ENCODE data around the gene SDHAF3. TPM values are rescaled to one million over a fixed set of nuclear protein-coding genes. Genes with fewer than 3 reads are reported as not detected.

The SDHAF3 gene
- total RNA-seq, 4 donors from 2014 or later, result 6.4 to 20.8 (median 11.3) TPM

GRCh38 chr7:97096037-97096436 is 21.5 kb upstream of the SDHAF3 start:
- Histone ChIP-seq H3K27me3 (no peaks in the 10 kb centered on the region), H3K36me3 (no peaks in the 10 kb centered on the region), H3K9me3 (no peaks in the 10 kb centered on the region), H3K27ac (no peak overlapping the region), H3K4me1 (no peaks in the 10 kb centered on the region), H3K4me3 (replicated peaks in 1 of 3) (no peak overlapping the region)
- intact Hi-C loops (cut with DNase I), result no loop called here
- no peak for TF ChIP-seq POLR2A (IDR thresholded peaks at IDR 0.05)
- TF ChIP-seq CTCF (IDR thresholded peaks at IDR 0.05), result no peak
- no peak for DNase-seq
- 89 to 92% methylated on average over 2 of the region's 2 CpGs for WGBS, 2 donors

- Histone ChIP-seq H3K4me1 (no peaks in the 10 kb centered on the region), H3K27me3 (no peaks in the 10 kb centered on the region), H3K4me3 (replicated peaks in 1 of 3) (no peak overlapping the region), H3K9me3 (no peaks in the 10 kb centered on the region), H3K36me3 (no peaks in the 10 kb centered on the region), H3K27ac (no peak overlapping the region)
- WGBS, 2 donors, result 88 to 90% methylated on average over 4 of the region's 4 CpGs
- intact Hi-C loops (cut with DNase I), result no loop called here
- TF ChIP-seq POLR2A (IDR thresholded peaks at IDR 0.05) (no peak), CTCF (IDR thresholded peaks at IDR 0.05) (no peak)
- no peak for DNase-seq
Measured at GRCh38 chr7:97096661-97097060, 20.8 kb upstream of the SDHAF3 start.

DNA sequence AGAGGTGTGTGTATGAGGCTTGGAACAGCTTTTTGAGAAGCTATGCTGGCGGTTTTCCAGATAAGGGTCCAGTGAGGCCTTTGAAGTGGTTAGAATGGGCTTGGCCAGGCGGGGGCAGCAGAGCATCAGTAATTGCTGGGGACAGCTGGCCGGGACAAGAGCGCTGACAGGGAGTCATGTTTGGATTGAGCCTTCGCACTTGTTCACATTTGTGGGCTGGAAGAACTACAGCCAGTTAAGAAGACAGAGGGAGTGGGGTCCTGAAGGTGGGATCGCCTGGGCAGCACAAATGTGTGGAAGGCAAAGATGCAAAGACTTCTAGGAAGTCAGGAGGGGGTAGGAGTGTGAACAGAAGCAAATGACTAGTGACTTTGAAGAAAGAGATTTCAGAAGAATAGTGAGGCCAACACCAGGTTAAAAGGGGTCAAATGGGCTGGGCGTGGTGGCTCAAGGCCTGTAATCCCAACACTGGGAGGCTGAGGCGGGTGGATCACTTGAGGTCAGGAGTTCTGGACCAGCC is 12.7 kb upstream of the SDHAF3 start:
- 16 to 22% methylated on average over 8 of the region's 8 CpGs for WGBS, 2 donors
- TF ChIP-seq CTCF (IDR thresholded peaks at IDR 0.05), result peak; percentile 28 to 91 (median 76)
- no peak for TF ChIP-seq POLR2A (IDR thresholded peaks at IDR 0.05)
- Histone ChIP-seq H3K27me3 (no peaks in the 10 kb centered on the region), H3K4me1 (peaks cover 0 to 3% of the 10 kb centered on the region in 2 donors), H3K36me3 (no peaks in the 10 kb centered on the region), H3K27ac (no peak overlapping the region), H3K4me3 (replicated peaks in 1 of 3) (no peak overlapping the region), H3K9me3 (no peaks in the 10 kb centered on the region)
- peak; percentile 85 to 90 for DNase-seq
- intact Hi-C loops (cut with DNase I), result loop anchor here (2.0 to 5.0 kb wide), 2 partner anchors 74 to 733 kb away; no protein-coding TSS in a partner anchor

GRCh38 chr7:97107192-97107800 is 10.2 kb upstream of the SDHAF3 start:
- 81 to 89% methylated on average over 2 of the region's 2 CpGs for WGBS, 2 donors
- no peak for TF ChIP-seq CTCF (IDR thresholded peaks at IDR 0.05)
- TF ChIP-seq POLR2A (IDR thresholded peaks at IDR 0.05), result no peak
- Histone ChIP-seq H3K27me3 (no peaks in the 10 kb centered on the region), H3K9me3 (no peaks in the 10 kb centered on the region), H3K4me3 (replicated peaks in 1 of 3) (no peak overlapping the region), H3K27ac (no peak overlapping the region), H3K4me1 (peaks cover 0 to 3% of the 10 kb centered on the region in 2 donors), H3K36me3 (no peaks in the 10 kb centered on the region)
- intact Hi-C loops (cut with DNase I), result no loop called here
- DNase-seq, result no peak

DNA sequence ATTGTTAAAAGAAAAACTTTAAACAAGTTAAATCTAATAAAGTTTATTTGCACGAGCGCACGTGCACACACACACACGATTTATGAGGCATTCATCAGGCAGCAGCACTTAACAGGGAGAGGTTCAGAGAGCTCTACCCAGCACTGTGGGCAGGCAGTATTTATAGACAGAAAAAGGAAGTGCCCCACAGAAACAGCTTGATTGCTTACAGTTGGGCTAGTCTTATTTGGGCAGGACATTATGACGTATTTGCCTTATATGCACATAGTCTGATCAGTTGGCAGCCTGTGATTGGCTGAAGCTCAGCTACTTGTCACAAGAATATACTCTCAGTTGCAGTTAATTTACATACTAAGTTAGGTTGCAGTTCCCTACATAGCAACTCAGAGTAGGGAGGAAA is 1.2 kb upstream of the SDHAF3 start:
- TF ChIP-seq POLR2A (IDR thresholded peaks at IDR 0.05) (no peak), CTCF (IDR thresholded peaks at IDR 0.05) (no peak)
- Histone ChIP-seq H3K27me3 (no peaks in the 10 kb centered on the region), H3K9me3 (no peaks in the 10 kb centered on the region), H3K4me1 (peaks cover 7 to 11% of the 10 kb centered on the region in 2 donors), H3K36me3 (no peaks in the 10 kb centered on the region), H3K4me3 (replicated peaks in 1 of 3) (no peak overlapping the region), H3K27ac (no peak overlapping the region)
- no peak for DNase-seq
- intact Hi-C loops (cut with DNase I), result no loop called here
- WGBS, 2 donors, result 87 to 92% methylated on average over 5 of the region's 5 CpGs

Measured in thyroid gland (tissue), 4 donors.